OCI-LY7 (cell line): ENCODE results near the gene SEMG1.

ENCODE experiments used
- EZH2phosphoT487 ChIP-seq: fragments of 200-600 bp; sonication (generic); IDR thresholded peaks from 2 replicates; pipeline ENCODE4 v1.6.1; 2018; ENCODE audit warnings: low read depth, borderline replicate concordance, mild to moderate bottlenecking, mixed run types, antibody characterized with exemption, low read length, moderate library complexity, mixed read lengths
- TF ChIP-seq, protein P1 (sequence below): fragments of 200-600 bp; sonication (generic); conservative IDR thresholded peaks from 2 replicates; pipeline ENCODE4 v1.5.1; 2014; ENCODE audit warnings: mild to moderate bottlenecking, antibody characterized with exemption, low read length, moderate library complexity, mixed read lengths

DNA sequence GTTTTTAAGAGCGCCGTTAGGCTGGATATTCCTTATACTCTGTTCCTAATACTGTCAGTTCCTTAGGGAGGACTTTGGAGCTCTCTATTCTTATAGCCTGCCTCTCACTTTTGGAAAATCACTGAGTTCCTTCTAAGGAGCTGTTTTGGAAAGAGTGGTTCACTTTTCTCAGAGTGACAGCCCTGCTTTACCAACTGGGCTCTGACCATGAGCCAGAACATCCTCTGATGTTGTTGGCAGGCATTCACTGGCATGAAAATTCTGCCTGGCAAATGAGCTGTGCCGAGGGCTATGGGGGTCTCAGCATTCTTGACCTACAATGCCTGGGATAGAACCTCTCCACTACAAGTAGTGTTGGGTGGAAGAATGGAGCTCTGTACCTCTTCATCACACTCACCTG is 14.9 kb upstream of the SEMG1 start:
- TF ChIP-seq, protein P1, sequence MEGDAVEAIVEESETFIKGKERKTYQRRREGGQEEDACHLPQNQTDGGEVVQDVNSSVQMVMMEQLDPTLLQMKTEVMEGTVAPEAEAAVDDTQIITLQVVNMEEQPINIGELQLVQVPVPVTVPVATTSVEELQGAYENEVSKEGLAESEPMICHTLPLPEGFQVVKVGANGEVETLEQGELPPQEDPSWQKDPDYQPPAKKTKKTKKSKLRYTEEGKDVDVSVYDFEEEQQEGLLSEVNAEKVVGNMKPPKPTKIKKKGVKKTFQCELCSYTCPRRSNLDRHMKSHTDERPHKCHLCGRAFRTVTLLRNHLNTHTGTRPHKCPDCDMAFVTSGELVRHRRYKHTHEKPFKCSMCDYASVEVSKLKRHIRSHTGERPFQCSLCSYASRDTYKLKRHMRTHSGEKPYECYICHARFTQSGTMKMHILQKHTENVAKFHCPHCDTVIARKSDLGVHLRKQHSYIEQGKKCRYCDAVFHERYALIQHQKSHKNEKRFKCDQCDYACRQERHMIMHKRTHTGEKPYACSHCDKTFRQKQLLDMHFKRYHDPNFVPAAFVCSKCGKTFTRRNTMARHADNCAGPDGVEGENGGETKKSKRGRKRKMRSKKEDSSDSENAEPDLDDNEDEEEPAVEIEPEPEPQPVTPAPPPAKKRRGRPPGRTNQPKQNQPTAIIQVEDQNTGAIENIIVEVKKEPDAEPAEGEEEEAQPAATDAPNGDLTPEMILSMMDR = no peak
- no peak for TF ChIP-seq EZH2phosphoT487
